ENCODE results near the gene SKI. TPM values are rescaled to one million over a fixed set of nuclear protein-coding genes. Genes with fewer than 3 reads are reported as not detected.

Gene SKI
- total and polyA plus RNA-seq, 2 experiments from 2014 or later, result 9.3 to 66.8 TPM

DNA sequence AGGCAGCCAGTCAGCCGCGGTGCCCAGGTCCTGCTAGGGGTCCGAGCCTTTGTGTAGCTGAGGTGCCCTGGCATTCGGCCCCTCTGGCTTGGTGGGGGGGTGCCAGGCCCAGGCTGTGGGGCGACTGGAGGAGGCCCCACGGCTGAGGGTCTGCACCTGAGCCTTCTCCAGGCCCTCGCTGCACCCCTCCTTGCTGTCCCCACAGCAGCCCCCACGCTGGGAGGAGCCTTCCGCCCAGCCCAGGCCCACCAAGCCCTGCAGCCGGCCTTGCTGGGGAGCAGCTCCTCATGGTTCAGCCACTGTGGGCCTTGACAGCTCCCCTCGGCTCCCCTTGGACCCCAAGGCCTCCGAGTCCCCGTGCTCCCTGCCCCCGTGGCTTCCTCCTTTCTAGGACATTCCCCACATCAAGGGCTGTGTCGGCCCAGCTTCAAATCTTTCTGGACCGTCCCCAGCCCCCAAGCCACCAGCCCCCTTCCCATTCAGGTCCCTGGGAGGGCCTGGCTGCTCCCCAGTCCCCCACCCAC lies 95.4 kb downstream of the SKI start (continued):
- TF ChIP-seq, protein P1, sequence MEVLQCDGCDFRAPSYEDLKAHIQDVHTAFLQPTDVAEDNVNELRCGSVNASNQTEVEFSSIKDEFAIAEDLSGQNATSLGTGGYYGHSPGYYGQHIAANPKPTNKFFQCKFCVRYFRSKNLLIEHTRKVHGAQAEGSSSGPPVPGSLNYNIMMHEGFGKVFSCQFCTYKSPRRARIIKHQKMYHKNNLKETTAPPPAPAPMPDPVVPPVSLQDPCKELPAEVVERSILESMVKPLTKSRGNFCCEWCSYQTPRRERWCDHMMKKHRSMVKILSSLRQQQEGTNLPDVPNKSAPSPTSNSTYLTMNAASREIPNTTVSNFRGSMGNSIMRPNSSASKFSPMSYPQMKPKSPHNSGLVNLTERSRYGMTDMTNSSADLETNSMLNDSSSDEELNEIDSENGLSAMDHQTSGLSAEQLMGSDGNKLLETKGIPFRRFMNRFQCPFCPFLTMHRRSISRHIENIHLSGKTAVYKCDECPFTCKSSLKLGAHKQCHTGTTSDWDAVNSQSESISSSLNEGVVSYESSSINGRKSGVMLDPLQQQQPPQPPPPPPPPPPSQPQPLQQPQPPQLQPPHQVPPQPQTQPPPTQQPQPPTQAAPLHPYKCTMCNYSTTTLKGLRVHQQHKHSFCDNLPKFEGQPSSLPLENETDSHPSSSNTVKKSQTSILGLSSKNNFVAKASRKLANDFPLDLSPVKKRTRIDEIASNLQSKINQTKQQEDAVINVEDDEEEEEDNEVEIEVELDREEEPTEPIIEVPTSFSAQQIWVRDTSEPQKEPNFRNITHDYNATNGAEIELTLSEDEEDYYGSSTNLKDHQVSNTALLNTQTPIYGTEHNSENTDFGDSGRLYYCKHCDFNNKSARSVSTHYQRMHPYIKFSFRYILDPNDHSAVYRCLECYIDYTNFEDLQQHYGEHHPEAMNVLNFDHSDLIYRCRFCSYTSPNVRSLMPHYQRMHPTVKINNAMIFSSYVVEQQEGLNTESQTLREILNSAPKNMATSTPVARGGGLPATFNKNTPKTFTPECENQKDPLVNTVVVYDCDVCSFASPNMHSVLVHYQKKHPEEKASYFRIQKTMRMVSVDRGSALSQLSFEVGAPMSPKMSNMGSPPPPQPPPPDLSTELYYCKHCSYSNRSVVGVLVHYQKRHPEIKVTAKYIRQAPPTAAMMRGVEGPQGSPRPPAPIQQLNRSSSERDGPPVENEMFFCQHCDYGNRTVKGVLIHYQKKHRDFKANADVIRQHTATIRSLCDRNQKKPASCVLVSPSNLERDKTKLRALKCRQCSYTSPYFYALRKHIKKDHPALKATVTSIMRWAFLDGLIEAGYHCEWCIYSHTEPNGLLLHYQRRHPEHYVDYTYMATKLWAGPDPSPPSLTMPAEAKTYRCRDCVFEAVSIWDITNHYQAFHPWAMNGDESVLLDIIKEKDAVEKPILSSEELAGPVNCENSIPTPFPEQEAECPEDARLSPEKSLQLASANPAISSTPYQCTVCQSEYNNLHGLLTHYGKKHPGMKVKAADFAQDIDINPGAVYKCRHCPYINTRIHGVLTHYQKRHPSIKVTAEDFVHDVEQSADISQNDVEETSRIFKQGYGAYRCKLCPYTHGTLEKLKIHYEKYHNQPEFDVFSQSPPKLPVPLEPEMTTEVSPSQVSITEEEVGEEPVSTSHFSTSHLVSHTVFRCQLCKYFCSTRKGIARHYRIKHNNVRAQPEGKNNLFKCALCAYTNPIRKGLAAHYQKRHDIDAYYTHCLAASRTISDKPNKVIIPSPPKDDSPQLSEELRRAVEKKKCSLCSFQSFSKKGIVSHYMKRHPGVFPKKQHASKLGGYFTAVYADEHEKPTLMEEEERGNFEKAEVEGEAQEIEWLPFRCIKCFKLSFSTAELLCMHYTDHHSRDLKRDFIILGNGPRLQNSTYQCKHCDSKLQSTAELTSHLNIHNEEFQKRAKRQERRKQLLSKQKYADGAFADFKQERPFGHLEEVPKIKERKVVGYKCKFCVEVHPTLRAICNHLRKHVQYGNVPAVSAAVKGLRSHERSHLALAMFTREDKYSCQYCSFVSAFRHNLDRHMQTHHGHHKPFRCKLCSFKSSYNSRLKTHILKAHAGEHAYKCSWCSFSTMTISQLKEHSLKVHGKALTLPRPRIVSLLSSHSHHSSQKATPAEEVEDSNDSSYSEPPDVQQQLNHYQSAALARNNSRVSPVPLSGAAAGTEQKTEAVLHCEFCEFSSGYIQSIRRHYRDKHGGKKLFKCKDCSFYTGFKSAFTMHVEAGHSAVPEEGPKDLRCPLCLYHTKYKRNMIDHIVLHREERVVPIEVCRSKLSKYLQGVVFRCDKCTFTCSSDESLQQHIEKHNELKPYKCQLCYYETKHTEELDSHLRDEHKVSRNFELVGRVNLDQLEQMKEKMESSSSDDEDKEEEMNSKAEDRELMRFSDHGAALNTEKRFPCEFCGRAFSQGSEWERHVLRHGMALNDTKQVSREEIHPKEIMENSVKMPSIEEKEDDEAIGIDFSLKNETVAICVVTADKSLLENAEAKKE (CRISPR knock-in tag; IDR thresholded peaks at IDR 0.05), result no peak
- TF ChIP-seq POLR2AphosphoS5 (IDR thresholded peaks at IDR 0.05; ENCODE audit: low read depth) (no peak), STAT1 (IDR thresholded peaks at IDR 0.05; ENCODE audit: unreplicated experiment) (no peak), ZNF331 (CRISPR knock-in tag; IDR thresholded peaks at IDR 0.05; ENCODE audit: low read depth) (no peak), EZH2phosphoT487 (IDR thresholded peaks at IDR 0.05; ENCODE audit: unreplicated experiment) (no peak), EZH2 (IDR thresholded peaks at IDR 0.05; ENCODE audit: low read depth, unreplicated experiment) (no peak), NANOG (IDR thresholded peaks at IDR 0.05; ENCODE audit: borderline replicate concordance) (no peak), JUNB (IDR thresholded peaks at IDR 0.05; ENCODE audit: unreplicated experiment) (no peak), CREB1 (CRISPR knock-in tag; IDR thresholded peaks at IDR 0.05; ENCODE audit: low read depth) (no peak), ZNF114 (CRISPR knock-in tag; IDR thresholded peaks at IDR 0.05) (no peak)
- TF ChIP-seq, protein P2, sequence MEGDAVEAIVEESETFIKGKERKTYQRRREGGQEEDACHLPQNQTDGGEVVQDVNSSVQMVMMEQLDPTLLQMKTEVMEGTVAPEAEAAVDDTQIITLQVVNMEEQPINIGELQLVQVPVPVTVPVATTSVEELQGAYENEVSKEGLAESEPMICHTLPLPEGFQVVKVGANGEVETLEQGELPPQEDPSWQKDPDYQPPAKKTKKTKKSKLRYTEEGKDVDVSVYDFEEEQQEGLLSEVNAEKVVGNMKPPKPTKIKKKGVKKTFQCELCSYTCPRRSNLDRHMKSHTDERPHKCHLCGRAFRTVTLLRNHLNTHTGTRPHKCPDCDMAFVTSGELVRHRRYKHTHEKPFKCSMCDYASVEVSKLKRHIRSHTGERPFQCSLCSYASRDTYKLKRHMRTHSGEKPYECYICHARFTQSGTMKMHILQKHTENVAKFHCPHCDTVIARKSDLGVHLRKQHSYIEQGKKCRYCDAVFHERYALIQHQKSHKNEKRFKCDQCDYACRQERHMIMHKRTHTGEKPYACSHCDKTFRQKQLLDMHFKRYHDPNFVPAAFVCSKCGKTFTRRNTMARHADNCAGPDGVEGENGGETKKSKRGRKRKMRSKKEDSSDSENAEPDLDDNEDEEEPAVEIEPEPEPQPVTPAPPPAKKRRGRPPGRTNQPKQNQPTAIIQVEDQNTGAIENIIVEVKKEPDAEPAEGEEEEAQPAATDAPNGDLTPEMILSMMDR (conservative IDR thresholded peaks at IDR 0.05; ENCODE audit: low read depth in 2 of 2), result no peak
- TF ChIP-seq, protein P3, sequence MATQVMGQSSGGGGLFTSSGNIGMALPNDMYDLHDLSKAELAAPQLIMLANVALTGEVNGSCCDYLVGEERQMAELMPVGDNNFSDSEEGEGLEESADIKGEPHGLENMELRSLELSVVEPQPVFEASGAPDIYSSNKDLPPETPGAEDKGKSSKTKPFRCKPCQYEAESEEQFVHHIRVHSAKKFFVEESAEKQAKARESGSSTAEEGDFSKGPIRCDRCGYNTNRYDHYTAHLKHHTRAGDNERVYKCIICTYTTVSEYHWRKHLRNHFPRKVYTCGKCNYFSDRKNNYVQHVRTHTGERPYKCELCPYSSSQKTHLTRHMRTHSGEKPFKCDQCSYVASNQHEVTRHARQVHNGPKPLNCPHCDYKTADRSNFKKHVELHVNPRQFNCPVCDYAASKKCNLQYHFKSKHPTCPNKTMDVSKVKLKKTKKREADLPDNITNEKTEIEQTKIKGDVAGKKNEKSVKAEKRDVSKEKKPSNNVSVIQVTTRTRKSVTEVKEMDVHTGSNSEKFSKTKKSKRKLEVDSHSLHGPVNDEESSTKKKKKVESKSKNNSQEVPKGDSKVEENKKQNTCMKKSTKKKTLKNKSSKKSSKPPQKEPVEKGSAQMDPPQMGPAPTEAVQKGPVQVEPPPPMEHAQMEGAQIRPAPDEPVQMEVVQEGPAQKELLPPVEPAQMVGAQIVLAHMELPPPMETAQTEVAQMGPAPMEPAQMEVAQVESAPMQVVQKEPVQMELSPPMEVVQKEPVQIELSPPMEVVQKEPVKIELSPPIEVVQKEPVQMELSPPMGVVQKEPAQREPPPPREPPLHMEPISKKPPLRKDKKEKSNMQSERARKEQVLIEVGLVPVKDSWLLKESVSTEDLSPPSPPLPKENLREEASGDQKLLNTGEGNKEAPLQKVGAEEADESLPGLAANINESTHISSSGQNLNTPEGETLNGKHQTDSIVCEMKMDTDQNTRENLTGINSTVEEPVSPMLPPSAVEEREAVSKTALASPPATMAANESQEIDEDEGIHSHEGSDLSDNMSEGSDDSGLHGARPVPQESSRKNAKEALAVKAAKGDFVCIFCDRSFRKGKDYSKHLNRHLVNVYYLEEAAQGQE (IDR thresholded peaks at IDR 0.05; ENCODE audit: unreplicated experiment), result no peak

Data from GM23338 (cell line).